Measurements from ENCODE around the gene ASNSD1. TPM values are rescaled to one million over a fixed set of nuclear protein-coding genes. Genes with fewer than 3 reads are reported as not detected.

ASNSD1 gene
- total and polyA plus RNA-seq, 7 experiments from 2014 or later: 24.0 to 69.3 (median 44.8) TPM

DNA sequence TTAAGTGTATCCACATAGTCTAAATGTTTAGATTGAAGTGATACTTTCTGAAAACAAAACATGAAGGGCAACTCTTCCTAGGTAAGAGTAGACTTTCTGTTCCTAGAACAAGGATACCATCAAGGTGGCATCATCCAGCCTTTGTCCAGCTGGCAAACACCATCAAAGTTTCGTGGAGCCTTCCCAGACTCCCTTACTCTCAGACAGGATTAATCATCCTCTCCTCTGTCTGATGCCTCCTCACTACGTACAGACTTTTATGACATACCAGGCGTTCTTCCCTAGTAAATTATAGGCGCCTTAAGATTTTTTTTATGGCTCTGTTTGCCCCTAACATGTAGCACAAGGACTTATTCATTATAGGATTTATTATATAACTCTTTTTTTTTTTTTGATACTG is 29.4 kb upstream of the ASNSD1 start:
- Histone ChIP-seq H3K27me3 (ENCODE audit: control insufficient read depth in 2 of 2, insufficient read depth in 2 of 2, low read length in 2 of 2) (no peaks in the 10 kb centered on the region), H3K9me3 (ENCODE audit: control insufficient read depth in 2 of 3, low read length in 3 of 3) (no peaks in the 10 kb centered on the region), H3K36me3 (ENCODE audit: control insufficient read depth in 2 of 3, insufficient read depth in 3 of 3, low read length in 3 of 3) (no peaks in the 10 kb centered on the region), H3K4me1 (ENCODE audit: control insufficient read depth in 2 of 2, insufficient read depth in 2 of 2, low read length in 2 of 2) (peaks cover 0 to 4% of the 10 kb centered on the region in 2 donors), H3K27ac (ENCODE audit: low read depth, low read length) (no peak overlapping the region), H3K4me3 (ENCODE audit: low read length) (no peak overlapping the region)
- intact Hi-C loops (cut with micrococcal nuclease): loop anchor here (2.0 kb wide), 2 partner anchors 51 to 165 kb away; partner anchors contain the start of gene SLC40A1 (in 1 of the 2)
- H3K27me3 Mint-ChIP-seq: peaks cover 0 to 3% (median 0%) of the 10 kb centered on the region in 5 donors
- DNase-seq: no peak
- H3K4me3 Mint-ChIP-seq: no peak overlapping the region
- CTCF ChIA-PET: interaction anchor here (1.0 kb wide), 1 partner anchor 191 kb away, joined by 3 read pairs; the partner anchor contains the start of gene WDR75
- H3K27ac Mint-ChIP-seq: no peak overlapping the region
- POLR2A ChIA-PET: interaction anchor here (1.1 kb wide), 1 partner anchor 51 kb away, joined by 7 read pairs; the partner anchor contains the start of gene SLC40A1
- no peak for ATAC-seq
- no peaks in the 10 kb centered on the region for H3K36me3 Mint-ChIP-seq
- no peaks in the 10 kb centered on the region for H3K9me3 Mint-ChIP-seq
- peaks cover 0 to 16% (median 3%) of the 10 kb centered on the region in 7 donors for H3K4me1 Mint-ChIP-seq

DNA sequence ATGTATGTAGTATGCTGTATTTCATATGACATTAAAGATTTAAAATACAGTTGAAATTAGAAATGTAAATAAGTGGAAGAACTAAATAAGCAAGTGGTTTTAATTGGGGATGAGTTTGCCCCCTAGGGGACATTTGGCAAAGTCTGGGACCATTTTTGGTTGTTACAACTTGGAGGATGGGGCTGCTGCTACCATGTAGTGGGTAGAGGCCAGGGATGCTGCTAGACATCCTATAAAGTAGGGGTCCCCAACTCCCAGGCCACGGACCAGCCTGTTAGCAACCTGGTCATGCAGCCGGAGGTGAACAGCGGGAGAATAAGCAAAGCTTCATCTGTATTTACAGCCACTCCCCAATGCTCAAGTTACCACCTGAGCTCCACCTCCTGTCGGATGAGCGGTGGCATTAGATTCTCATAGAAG is 27.9 kb upstream of the ASNSD1 start:
- intact Hi-C loops (cut with micrococcal nuclease): loop anchor here (1.0 to 2.0 kb wide), 4 partner anchors 53 to 539 kb away; partner anchors contain the start of gene SLC40A1 (in 1 of the 2)
- no peaks in the 10 kb centered on the region for H3K4me1 ChIP-seq (ENCODE audit: control insufficient read depth in 2 of 2, insufficient read depth in 2 of 2, low read length in 2 of 2)
- H3K27me3 ChIP-seq (ENCODE audit: control insufficient read depth in 2 of 2, insufficient read depth in 2 of 2, low read length in 2 of 2): no peaks in the 10 kb centered on the region
- no peak overlapping the region for H3K27ac ChIP-seq (ENCODE audit: low read depth, low read length)
- H3K36me3 ChIP-seq (ENCODE audit: control insufficient read depth in 2 of 3, insufficient read depth in 3 of 3, low read length in 3 of 3): no peaks in the 10 kb centered on the region
- H3K4me3 Mint-ChIP-seq: no peak overlapping the region
- CTCF ChIA-PET: interaction anchor here (0.7 to 1.1 kb wide), 3 partner anchors 26 to 169 kb away, joined by 3 read pairs; no protein-coding TSS in a partner anchor
- ATAC-seq (peak; percentile 52), DNase-seq (peak in 5 of 9 donors; percentile 23 to 39 (median 31))
- no peaks in the 10 kb centered on the region for H3K9me3 Mint-ChIP-seq
- POLR2A ChIA-PET: interaction anchor here (1.9 kb wide), 1 partner anchor 25 kb away, joined by 6 read pairs; no protein-coding TSS in a partner anchor
- H3K4me3 ChIP-seq (ENCODE audit: low read length): no peak overlapping the region
- H3K27ac Mint-ChIP-seq: no peak overlapping the region
- H3K36me3 Mint-ChIP-seq: no peaks in the 10 kb centered on the region
- peaks cover 0 to 12% (median 3%) of the 10 kb centered on the region in 7 donors for H3K4me1 Mint-ChIP-seq
- H3K27me3 Mint-ChIP-seq: peaks cover 0 to 3% (median 0%) of the 10 kb centered on the region in 5 donors
- no peaks in the 10 kb centered on the region for H3K9me3 ChIP-seq (ENCODE audit: control insufficient read depth in 2 of 3, low read length in 3 of 3)

DNA sequence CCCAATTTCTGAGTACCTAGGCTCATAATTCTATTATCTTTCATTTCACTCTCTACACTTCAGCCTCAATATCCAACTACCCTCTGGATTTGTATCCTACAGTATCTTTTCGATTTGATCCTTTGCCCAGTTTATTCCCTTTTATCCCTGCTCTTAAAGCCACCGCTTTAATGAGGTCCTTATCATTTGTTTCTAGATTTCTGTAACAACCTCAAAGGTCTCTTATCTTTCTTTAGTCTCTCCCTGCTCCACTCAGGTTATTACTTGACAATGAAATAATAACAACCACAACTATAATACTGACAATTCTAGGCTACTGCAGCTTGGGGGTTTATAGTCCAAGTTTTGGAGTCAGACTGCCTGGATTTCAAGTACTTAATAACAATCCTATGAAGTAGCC is 25.9 kb upstream of the ASNSD1 start:
- H3K27me3 ChIP-seq (ENCODE audit: control insufficient read depth in 2 of 2, insufficient read depth in 2 of 2, low read length in 2 of 2): no peaks in the 10 kb centered on the region
- CTCF ChIA-PET: interaction anchor here (0.8 to 0.9 kb wide), 2 partner anchors 12 to 83 kb away, joined by 3 read pairs; no protein-coding TSS in a partner anchor
- Mint-ChIP-seq H3K9me3 (no peaks in the 10 kb centered on the region), H3K27ac (no peak overlapping the region), H3K4me1 (peaks cover 0 to 9% (median 0%) of the 10 kb centered on the region in 7 donors), H3K4me3 (no peak overlapping the region), H3K36me3 (no peaks in the 10 kb centered on the region), H3K27me3 (peaks cover 0 to 3% (median 0%) of the 10 kb centered on the region in 5 donors)
- intact Hi-C loops (cut with micrococcal nuclease): no loop called here
- DNase-seq (no peak), ATAC-seq (no peak)
- POLR2A ChIA-PET: interaction anchor here (0.6 to 1.9 kb wide), 2 partner anchors 23 to 1290 kb away, joined by 4 to 6 read pairs; no protein-coding TSS in a partner anchor
- no peaks in the 10 kb centered on the region for H3K9me3 ChIP-seq (ENCODE audit: control insufficient read depth in 2 of 3, low read length in 3 of 3)
- H3K4me1 ChIP-seq (ENCODE audit: control insufficient read depth in 2 of 2, insufficient read depth in 2 of 2, low read length in 2 of 2): no peaks in the 10 kb centered on the region
- H3K36me3 ChIP-seq (ENCODE audit: control insufficient read depth in 2 of 3, insufficient read depth in 3 of 3, low read length in 3 of 3): no peaks in the 10 kb centered on the region
- H3K4me3 ChIP-seq (ENCODE audit: low read length): no peak overlapping the region
- H3K27ac ChIP-seq (ENCODE audit: low read depth, low read length): no peak overlapping the region

DNA sequence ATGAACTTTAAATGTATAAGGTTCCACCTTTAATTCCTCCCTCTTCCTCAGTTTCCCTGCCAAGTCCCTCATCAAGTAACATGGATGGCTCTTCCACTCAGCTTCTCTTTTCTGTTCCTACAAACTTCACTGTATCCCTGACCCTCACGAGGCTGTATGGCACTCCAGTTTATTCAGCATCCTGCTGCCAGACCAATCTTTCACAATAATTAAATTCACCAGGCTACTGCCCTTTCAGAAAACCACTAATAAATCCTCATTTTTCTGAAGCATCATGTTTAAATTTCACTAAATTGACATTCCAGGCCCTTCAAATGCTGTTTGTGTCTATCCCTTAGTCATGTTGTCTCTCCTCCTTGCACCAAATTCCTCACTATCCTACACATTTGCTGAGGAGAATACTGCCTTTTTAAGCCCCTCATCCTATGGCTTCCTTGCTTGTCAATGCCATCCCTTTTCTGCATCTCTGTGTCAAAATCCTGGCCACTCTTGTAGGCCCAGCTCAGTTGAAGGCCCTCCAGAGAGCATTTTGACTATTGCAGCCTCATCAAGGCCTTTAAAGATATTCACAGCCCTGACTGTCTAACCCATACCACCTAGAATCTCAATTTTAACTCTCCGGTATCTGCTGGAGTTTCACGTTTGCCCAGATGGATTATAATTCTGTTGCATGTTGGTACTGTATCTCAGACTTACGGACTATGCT is 22.8 kb upstream of the ASNSD1 start:
- intact Hi-C loops (cut with micrococcal nuclease): no loop called here
- H3K27ac ChIP-seq (ENCODE audit: low read depth, low read length): no peak overlapping the region
- no peaks in the 10 kb centered on the region for H3K27me3 ChIP-seq (ENCODE audit: control insufficient read depth in 2 of 2, insufficient read depth in 2 of 2, low read length in 2 of 2)
- ChIA-PET CTCF (no interaction called here), POLR2A (no interaction called here)
- Mint-ChIP-seq H3K4me1 (peaks cover 0 to 2% (median 0%) of the 10 kb centered on the region in 7 donors), H3K27me3 (peaks cover 0 to 3% (median 0%) of the 10 kb centered on the region in 5 donors), H3K4me3 (no peak overlapping the region), H3K9me3 (peaks cover 0 to 5% (median 0%) of the 10 kb centered on the region in 11 donors), H3K36me3 (no peaks in the 10 kb centered on the region), H3K27ac (no peak overlapping the region)
- no peaks in the 10 kb centered on the region for H3K4me1 ChIP-seq (ENCODE audit: control insufficient read depth in 2 of 2, insufficient read depth in 2 of 2, low read length in 2 of 2)
- ATAC-seq (no peak), DNase-seq (no peak)
- no peaks in the 10 kb centered on the region for H3K9me3 ChIP-seq (ENCODE audit: control insufficient read depth in 2 of 3, low read length in 3 of 3)
- no peaks in the 10 kb centered on the region for H3K36me3 ChIP-seq (ENCODE audit: control insufficient read depth in 2 of 3, insufficient read depth in 3 of 3, low read length in 3 of 3)
- no peak overlapping the region for H3K4me3 ChIP-seq (ENCODE audit: low read length)

DNA sequence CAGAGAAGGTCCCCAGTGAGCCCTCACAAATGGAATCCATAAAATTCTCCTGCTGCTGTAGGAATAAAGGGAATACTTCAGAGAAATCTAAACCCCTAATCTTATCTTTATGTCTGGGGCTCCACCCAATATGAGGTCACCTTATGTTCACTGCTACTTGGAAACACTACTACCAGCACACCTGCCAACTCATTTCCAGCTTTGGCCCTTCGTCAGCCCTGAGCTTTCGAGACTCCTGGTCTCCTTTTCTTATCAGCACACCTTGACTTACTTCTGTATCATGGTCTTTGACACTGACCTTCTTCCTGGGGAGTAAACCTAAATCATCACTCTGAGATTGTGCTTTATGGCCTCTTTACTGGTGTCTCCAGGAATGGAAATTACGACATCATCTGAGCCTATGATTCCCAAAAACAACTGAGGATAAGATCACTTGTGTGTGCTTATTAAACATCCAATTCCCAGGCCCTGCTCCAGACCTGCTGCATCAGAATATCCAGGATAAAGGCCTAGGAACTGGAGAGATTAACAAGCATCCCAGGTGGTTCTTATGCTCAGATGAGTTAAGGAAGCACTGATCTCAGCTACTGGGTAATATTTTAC is 22.2 kb upstream of the ASNSD1 start:
- DNase-seq (no peak), ATAC-seq (no peak)
- Histone ChIP-seq H3K27ac (ENCODE audit: low read depth, low read length) (no peak overlapping the region), H3K4me1 (ENCODE audit: control insufficient read depth in 2 of 2, insufficient read depth in 2 of 2, low read length in 2 of 2) (no peaks in the 10 kb centered on the region), H3K9me3 (ENCODE audit: control insufficient read depth in 2 of 3, low read length in 3 of 3) (no peaks in the 10 kb centered on the region), H3K4me3 (ENCODE audit: low read length) (no peak overlapping the region), H3K27me3 (ENCODE audit: control insufficient read depth in 2 of 2, insufficient read depth in 2 of 2, low read length in 2 of 2) (no peaks in the 10 kb centered on the region), H3K36me3 (ENCODE audit: control insufficient read depth in 2 of 3, insufficient read depth in 3 of 3, low read length in 3 of 3) (no peaks in the 10 kb centered on the region)
- H3K36me3 Mint-ChIP-seq: no peaks in the 10 kb centered on the region
- H3K27ac Mint-ChIP-seq: no peak overlapping the region
- POLR2A ChIA-PET: no interaction called here
- H3K4me1 Mint-ChIP-seq: peaks cover 0 to 2% (median 0%) of the 10 kb centered on the region in 7 donors
- peaks cover 0 to 5% (median 0%) of the 10 kb centered on the region in 11 donors for H3K9me3 Mint-ChIP-seq
- CTCF ChIA-PET: interaction anchor here (0.6 kb wide), 2 partner anchors 229 to 1649 kb away, joined by 3 read pairs; no protein-coding TSS in a partner anchor
- H3K27me3 Mint-ChIP-seq: peaks cover 0 to 3% (median 0%) of the 10 kb centered on the region in 5 donors
- H3K4me3 Mint-ChIP-seq: no peak overlapping the region
- intact Hi-C loops (cut with micrococcal nuclease): no loop called here

DNA sequence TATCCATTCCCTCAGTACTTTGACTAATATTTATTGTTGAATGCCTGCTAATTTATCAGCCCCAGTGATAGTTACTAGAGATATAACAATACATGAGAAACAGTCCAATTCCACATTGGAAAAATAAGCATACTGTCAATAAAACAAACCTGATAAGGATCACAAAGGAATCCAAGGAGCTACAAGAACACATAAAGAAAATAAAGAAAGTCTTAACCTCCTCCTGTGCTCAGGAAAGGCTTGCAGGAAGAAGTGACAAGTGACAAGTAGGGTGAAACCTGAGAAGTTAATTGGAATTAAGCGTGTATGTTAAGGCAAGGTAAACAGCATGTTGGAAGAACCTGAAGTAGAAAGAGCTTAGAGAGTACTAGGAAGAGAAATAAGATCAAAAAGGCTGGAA is 20.3 kb upstream of the ASNSD1 start:
- Histone ChIP-seq H3K27ac (ENCODE audit: low read depth, low read length) (no peak overlapping the region), H3K4me1 (ENCODE audit: control insufficient read depth in 2 of 2, insufficient read depth in 2 of 2, low read length in 2 of 2) (no peaks in the 10 kb centered on the region), H3K9me3 (ENCODE audit: control insufficient read depth in 2 of 3, low read length in 3 of 3) (no peaks in the 10 kb centered on the region), H3K4me3 (ENCODE audit: low read length) (no peak overlapping the region), H3K36me3 (ENCODE audit: control insufficient read depth in 2 of 3, insufficient read depth in 3 of 3, low read length in 3 of 3) (no peaks in the 10 kb centered on the region), H3K27me3 (ENCODE audit: control insufficient read depth in 2 of 2, insufficient read depth in 2 of 2, low read length in 2 of 2) (no peaks in the 10 kb centered on the region)
- H3K4me1 Mint-ChIP-seq: peaks cover 0 to 2% (median 0%) of the 10 kb centered on the region in 7 donors
- CTCF ChIA-PET: interaction anchor here (0.7 kb wide), 1 partner anchor 71 kb away, joined by 3 read pairs; no protein-coding TSS in a partner anchor
- no peak overlapping the region for H3K4me3 Mint-ChIP-seq
- peaks cover 0 to 5% (median 0%) of the 10 kb centered on the region in 11 donors for H3K9me3 Mint-ChIP-seq
- ATAC-seq (no peak), DNase-seq (no peak)
- H3K36me3 Mint-ChIP-seq: no peaks in the 10 kb centered on the region
- no peak overlapping the region for H3K27ac Mint-ChIP-seq
- intact Hi-C loops (cut with micrococcal nuclease): no loop called here
- no peaks in the 10 kb centered on the region for H3K27me3 Mint-ChIP-seq
- POLR2A ChIA-PET: interaction anchor here (0.6 to 1.1 kb wide), 2 partner anchors 17 to 72 kb away, joined by 3 read pairs; no protein-coding TSS in a partner anchor
